Esophagus squamous epithelium (tissue), 4 donors: Measurements from ENCODE around the gene WDR33.

Experiments
- POLR2A ChIP-seq, 4 donors: fragments of 450-650 bp; IDR thresholded peaks; one replicate each; pipeline ENCODE4 v1.6.1; 2017; ENCODE audit warnings: antibody characterized with exemption in 4 of 4, mild to moderate bottlenecking in 4 of 4, moderate library complexity in 3 of 4
- TF ChIP-seq, protein P1 (sequence below), 6 experiments: fragments of 450-650 bp in 4 of 6; fragments of 200-600 bp in 2 of 6; sonication (generic) in 2 of 6; IDR thresholded peaks; one replicate each; pipeline ENCODE4 v1.5.1; 2016 to 2019; ENCODE audit warnings: antibody characterized with exemption in 6 of 6, mild to moderate bottlenecking in 4 of 6, moderate library complexity in 4 of 6

DNA sequence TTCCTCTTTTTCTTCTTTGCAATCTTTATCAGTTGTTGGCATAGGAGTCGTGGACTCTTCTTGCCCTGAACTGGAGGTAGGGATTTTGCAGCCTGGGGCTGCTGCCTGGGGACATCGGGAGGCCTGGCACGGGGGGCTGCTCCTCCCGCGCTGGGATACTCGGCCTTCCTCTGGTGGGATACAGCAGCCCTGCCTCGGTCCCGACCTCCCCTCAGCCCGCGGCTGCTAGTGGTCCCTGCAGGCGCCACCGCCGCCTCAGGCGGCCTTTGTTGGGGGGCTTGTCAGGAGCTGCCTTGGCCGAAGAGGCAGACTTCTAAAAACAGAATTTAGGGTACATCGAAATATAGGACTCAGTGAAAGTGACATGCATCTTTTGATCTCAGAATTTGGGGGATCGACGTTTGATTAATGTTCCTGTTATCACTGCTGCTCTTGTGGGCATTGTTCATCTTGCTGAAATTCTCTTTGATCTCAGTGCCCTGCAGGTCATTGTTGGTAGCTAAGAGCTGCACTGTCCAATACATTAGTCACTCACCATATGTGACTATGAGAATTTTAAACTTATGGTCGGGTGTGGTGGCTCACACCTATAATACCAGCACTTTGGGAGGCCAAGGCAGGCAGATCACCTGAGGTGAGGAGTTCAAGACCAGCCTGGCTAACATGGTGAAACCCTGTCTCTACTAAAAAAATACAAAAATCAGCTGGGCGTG, 30.7 kb upstream of the WDR33 start:
- TF ChIP-seq, protein P1, sequence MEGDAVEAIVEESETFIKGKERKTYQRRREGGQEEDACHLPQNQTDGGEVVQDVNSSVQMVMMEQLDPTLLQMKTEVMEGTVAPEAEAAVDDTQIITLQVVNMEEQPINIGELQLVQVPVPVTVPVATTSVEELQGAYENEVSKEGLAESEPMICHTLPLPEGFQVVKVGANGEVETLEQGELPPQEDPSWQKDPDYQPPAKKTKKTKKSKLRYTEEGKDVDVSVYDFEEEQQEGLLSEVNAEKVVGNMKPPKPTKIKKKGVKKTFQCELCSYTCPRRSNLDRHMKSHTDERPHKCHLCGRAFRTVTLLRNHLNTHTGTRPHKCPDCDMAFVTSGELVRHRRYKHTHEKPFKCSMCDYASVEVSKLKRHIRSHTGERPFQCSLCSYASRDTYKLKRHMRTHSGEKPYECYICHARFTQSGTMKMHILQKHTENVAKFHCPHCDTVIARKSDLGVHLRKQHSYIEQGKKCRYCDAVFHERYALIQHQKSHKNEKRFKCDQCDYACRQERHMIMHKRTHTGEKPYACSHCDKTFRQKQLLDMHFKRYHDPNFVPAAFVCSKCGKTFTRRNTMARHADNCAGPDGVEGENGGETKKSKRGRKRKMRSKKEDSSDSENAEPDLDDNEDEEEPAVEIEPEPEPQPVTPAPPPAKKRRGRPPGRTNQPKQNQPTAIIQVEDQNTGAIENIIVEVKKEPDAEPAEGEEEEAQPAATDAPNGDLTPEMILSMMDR (IDR thresholded peaks at IDR 0.05): no peak
- TF ChIP-seq POLR2A (IDR thresholded peaks at IDR 0.05): no peak
